PC-9 (cell line): Measurements from ENCODE around the gene GINS1. TPM values are rescaled to one million over a fixed set of nuclear protein-coding genes. Genes with fewer than 3 reads are reported as not detected.
"Not testable (repeated sequence)": the region's sequence is repeated elsewhere in the genome, so short reads cannot be mapped to it uniquely, and the experiment has no call there.

Experiments
- BruUV-seq: library from RNA; stranded (reverse); fragments of 400-500 nt; replicated peaks from 2 replicates; lab custom pipeline; 2021; lab: Mats Ljungman, UMichigan
- CTCF ChIA-PET: fragments of 300-600 bp; sonication (Branson Sonifier 250); formaldehyde crosslinking; loops from one replicate; lab custom pipeline; 2022; ENCODE audit warnings: antibody characterized with exemption; lab: Charles Lee
- POLR2A ChIA-PET: fragments of 300-600 bp; sonication (Branson Sonifier 250); formaldehyde crosslinking; loops from one replicate; lab custom pipeline; 2022; ENCODE audit warnings: antibody characterized with exemption; ENCODE audit not compliant: unreplicated experiment; lab: Charles Lee
- DNase-seq, 2 experiments: peaks; one replicate each; pipeline versions ENCODE4 v3.0.0 to v3.0.0-alpha.2; 2015 to 2022; ENCODE audit warnings: mixed read lengths in 1 of 2
- H2AFZ ChIP-seq: fragments of 200-600 bp; sonication (generic); 2 replicates; pipeline ENCODE4 v1.8.1; 2017; ENCODE audit warnings: antibody characterized with exemption
- H3F3A ChIP-seq: fragments of 200-600 bp; sonication (generic); 2 replicates; pipeline ENCODE4 v1.8.1; 2017; ENCODE audit warnings: antibody characterized with exemption, mild to moderate bottlenecking, low read depth; ENCODE audit not compliant: insufficient read depth
- H3K27ac ChIP-seq: fragments of 200-600 bp; sonication (generic); 2 replicates; pipeline ENCODE4 v1.6.1; 2016; ENCODE audit warnings: mixed run types
- H3K27me3 ChIP-seq: fragments of 200-600 bp; sonication (generic); 2 replicates; pipeline ENCODE4 v1.6.1; 2016; ENCODE audit warnings: low read depth, mixed run types; ENCODE audit not compliant: insufficient read depth
- H3K36me3 ChIP-seq: fragments of 200-600 bp; sonication (generic); 2 replicates; pipeline ENCODE4 v1.6.1; 2016; ENCODE audit warnings: low read depth, mixed run types
- H3K4me1 ChIP-seq: fragments of 200-600 bp; sonication (generic); replicated peaks from 2 replicates; pipeline ENCODE4 v1.6.1; 2016; ENCODE audit warnings: mixed run types; ENCODE audit not compliant: insufficient read depth
- H3K4me2 ChIP-seq: fragments of 200-600 bp; sonication (generic); 2 replicates; pipeline ENCODE4 v1.6.1; 2017; ENCODE audit warnings: mixed run types
- H3K4me3 ChIP-seq: fragments of 200-600 bp; sonication (generic); 2 replicates; pipeline ENCODE4 v1.6.1; 2016; ENCODE audit warnings: mixed run types
- H3K79me2 ChIP-seq: fragments of 200-600 bp; sonication (generic); 2 replicates; pipeline ENCODE4 v1.6.1; 2017; ENCODE audit warnings: low read depth, mixed run types
- H3K9me2 ChIP-seq: fragments of 200-600 bp; sonication (generic); 2 replicates; pipeline ENCODE4 v1.8.1; 2017; ENCODE audit warnings: mild to moderate bottlenecking; ENCODE audit not compliant: insufficient read depth
- H3K9me3 ChIP-seq: fragments of 200-600 bp; sonication (generic); 2 replicates; pipeline ENCODE4 v1.8.1; 2016; ENCODE audit warnings: low read depth; ENCODE audit not compliant: insufficient read depth
- H4K20me1 ChIP-seq: fragments of 200-600 bp; sonication (generic); 2 replicates; pipeline ENCODE4 v1.8.1; 2017; ENCODE audit not compliant: insufficient read depth
- EZH2 ChIP-seq: fragments of 200-600 bp; sonication (generic); IDR thresholded peaks from 2 replicates; pipeline ENCODE4 v1.8.0; 2017; ENCODE audit warnings: antibody characterized with exemption, low read depth
- intact Hi-C: fragments of 100-400 bp; cut with micrococcal nuclease; formaldehyde crosslinking; loops from one replicate; pipeline ENCODE4 v1.10.0; 2022; ENCODE audit not compliant: unreplicated experiment
- total RNA-seq: library from RNA; stranded (reverse); gene quantifications from 2 replicates; pipeline ENCODE4 v1.2.3, GENCODE V29; 2021
- TF ChIP-seq, protein P1 (sequence below): fragments of 200-600 bp; sonication (generic); conservative IDR thresholded peaks from 2 replicates; pipeline ENCODE4 v1.6.1; 2017; ENCODE audit warnings: mixed run types, antibody characterized with exemption, mild to moderate bottlenecking, moderate library complexity

Gene GINS1
- total RNA-seq, 1 experiment from 2014 or later = 27.8 TPM

- POLR2A ChIA-PET = interaction anchor here (0.6 kb wide), 1 partner anchor 35 kb away, joined by 3 read pairs; no protein-coding TSS in a partner anchor
- H3K4me1 ChIP-seq = peaks cover 25% of the 10 kb centered on the region
- H3K4me2 ChIP-seq = peak overlapping the region; percentile 51
- no peaks in the 10 kb centered on the region for H3K9me2 ChIP-seq
- H3K36me3 ChIP-seq = no peaks in the 10 kb centered on the region
- no peaks in the 10 kb centered on the region for H3K27me3 ChIP-seq
- no TSS peak for BruUV-seq
- H2AFZ ChIP-seq = no peak overlapping the region
- H3F3A ChIP-seq = peaks cover 9% of the 10 kb centered on the region; the same call in 1 of the 2 replicates
- H3K9me3 ChIP-seq = peaks cover 10% of the 10 kb centered on the region; the same call in 1 of the 2 replicates
- no peak overlapping the region for H3K4me3 ChIP-seq
- TF ChIP-seq EZH2 = no peak
- TF ChIP-seq, protein P1, sequence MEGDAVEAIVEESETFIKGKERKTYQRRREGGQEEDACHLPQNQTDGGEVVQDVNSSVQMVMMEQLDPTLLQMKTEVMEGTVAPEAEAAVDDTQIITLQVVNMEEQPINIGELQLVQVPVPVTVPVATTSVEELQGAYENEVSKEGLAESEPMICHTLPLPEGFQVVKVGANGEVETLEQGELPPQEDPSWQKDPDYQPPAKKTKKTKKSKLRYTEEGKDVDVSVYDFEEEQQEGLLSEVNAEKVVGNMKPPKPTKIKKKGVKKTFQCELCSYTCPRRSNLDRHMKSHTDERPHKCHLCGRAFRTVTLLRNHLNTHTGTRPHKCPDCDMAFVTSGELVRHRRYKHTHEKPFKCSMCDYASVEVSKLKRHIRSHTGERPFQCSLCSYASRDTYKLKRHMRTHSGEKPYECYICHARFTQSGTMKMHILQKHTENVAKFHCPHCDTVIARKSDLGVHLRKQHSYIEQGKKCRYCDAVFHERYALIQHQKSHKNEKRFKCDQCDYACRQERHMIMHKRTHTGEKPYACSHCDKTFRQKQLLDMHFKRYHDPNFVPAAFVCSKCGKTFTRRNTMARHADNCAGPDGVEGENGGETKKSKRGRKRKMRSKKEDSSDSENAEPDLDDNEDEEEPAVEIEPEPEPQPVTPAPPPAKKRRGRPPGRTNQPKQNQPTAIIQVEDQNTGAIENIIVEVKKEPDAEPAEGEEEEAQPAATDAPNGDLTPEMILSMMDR = peak; percentile 65
- CTCF ChIA-PET = interaction anchor here (0.5 to 2.4 kb wide), 13 partner anchors 9 to 405 kb away, joined by 3 to 12 read pairs (median 4); partner anchors contain the start of genes APMAP and GINS1
- H4K20me1 ChIP-seq = no peaks in the 10 kb centered on the region
- no peaks in the 10 kb centered on the region for H3K79me2 ChIP-seq
- no peak overlapping the region for H3K27ac ChIP-seq
- intact Hi-C loops = loop anchor here (1.0 to 2.0 kb wide), 7 partner anchors 62 to 406 kb away; no protein-coding TSS in a partner anchor
- DNase-seq = peak; percentile 52 to 67
Measured at GRCh38 chr20:25399037-25399430, 8.4 kb upstream of the GINS1 start.

- H3F3A ChIP-seq, POLR2A ChIA-PET, H2AFZ ChIP-seq, H3K4me3 ChIP-seq, BruUV-seq, H4K20me1 ChIP-seq, intact Hi-C loops, H3K27me3 ChIP-seq, H3K36me3 ChIP-seq, H3K4me2 ChIP-seq, CTCF ChIA-PET, H3K27ac ChIP-seq, H3K9me2 ChIP-seq, H3K79me2 ChIP-seq: not testable (repeated sequence)
- peak in 1 of 2 experiments; percentile 5 for DNase-seq
- peaks cover 25% of the 10 kb centered on the region for H3K4me1 ChIP-seq
- H3K9me3 ChIP-seq = peaks cover 10% of the 10 kb centered on the region; the same call in 1 of the 2 replicates
Measured at GRCh38 chr20:25400291-25400732, 7.2 kb upstream of the GINS1 start.

- Histone ChIP-seq H3K4me1 (peaks cover 15% of the 10 kb centered on the region), H3K79me2 (no peaks in the 10 kb centered on the region), H3K36me3 (no peaks in the 10 kb centered on the region), H3F3A (peaks cover 3% of the 10 kb centered on the region; the same call in 1 of the 2 replicates), H3K9me3 (peaks cover 10% of the 10 kb centered on the region; the same call in 1 of the 2 replicates), H2AFZ (no peak overlapping the region), H3K27me3 (no peaks in the 10 kb centered on the region), H4K20me1 (no peaks in the 10 kb centered on the region), H3K4me3 (no peak overlapping the region), H3K9me2 (no peaks in the 10 kb centered on the region), H3K27ac (no peak overlapping the region), H3K4me2 (no peak overlapping the region)
- TF ChIP-seq, protein P1 = no peak
- TF ChIP-seq EZH2 = no peak
- CTCF ChIA-PET = interaction anchor here (0.7 kb wide), 1 partner anchor 1339 kb away, joined by 6 read pairs; no protein-coding TSS in a partner anchor
- intact Hi-C loops = no loop called here
- no TSS peak for BruUV-seq
- POLR2A ChIA-PET = no interaction called here
- DNase-seq = peak in 1 of 2 experiments; percentile 25
Measured at GRCh38 chr20:25402583-25402982, 4.9 kb upstream of the GINS1 start.
